GM12874 (cell line): ENCODE measurements around the gene POLR2E.

Experiments
- CTCF ChIP-seq: IDR thresholded peaks from 2 replicates; pipeline ENCODE4 v1.5.1; 2011; ENCODE audit warnings: low read depth, mild to moderate bottlenecking, control low read depth, low read length, moderate library complexity; ENCODE audit not compliant: insufficient read depth

The POLR2E gene

GRCh38 chr19:1130771-1131717, 35.9 kb upstream of the POLR2E start:
- no peak for TF ChIP-seq CTCF

- no peak for TF ChIP-seq CTCF
These were observed 34.4 kb upstream of the POLR2E start for GRCh38 chr19:1129535-1129934.

GRCh38 chr19:1128106-1128505, 32.9 kb upstream of the POLR2E start:
- TF ChIP-seq CTCF, result no peak

GRCh38 chr19:1126984-1127760, 32.0 kb upstream of the POLR2E start:
- TF ChIP-seq CTCF, result no peak

GRCh38 chr19:1125601-1126467, 30.7 kb upstream of the POLR2E start:
- no peak for TF ChIP-seq CTCF

GRCh38 chr19:1123885-1124677, 28.9 kb upstream of the POLR2E start:
- TF ChIP-seq CTCF, result no peak
